Measurements from ENCODE around the gene CNTNAP5.

The CNTNAP5 gene

DNA sequence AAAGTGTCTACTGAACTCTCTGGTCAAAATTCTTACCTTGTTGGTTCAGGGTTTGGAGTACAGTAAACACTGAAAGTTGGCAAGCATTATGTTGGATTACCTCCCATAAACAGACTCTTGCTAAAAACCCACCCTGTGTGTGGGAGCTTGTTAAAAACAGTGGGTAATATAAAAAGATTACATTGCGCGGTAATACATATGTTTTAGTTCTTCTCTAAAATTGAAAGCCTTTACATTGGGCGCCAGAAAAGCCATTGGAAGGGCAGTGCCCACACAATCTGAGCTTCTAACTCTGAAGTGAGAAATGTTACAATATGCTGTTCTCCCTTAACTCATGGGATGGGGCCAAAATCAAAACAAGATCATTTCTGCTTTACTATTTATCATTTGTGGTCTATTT lies 510.7 kb downstream of the CNTNAP5 start:
- TF ChIP-seq, protein P1, sequence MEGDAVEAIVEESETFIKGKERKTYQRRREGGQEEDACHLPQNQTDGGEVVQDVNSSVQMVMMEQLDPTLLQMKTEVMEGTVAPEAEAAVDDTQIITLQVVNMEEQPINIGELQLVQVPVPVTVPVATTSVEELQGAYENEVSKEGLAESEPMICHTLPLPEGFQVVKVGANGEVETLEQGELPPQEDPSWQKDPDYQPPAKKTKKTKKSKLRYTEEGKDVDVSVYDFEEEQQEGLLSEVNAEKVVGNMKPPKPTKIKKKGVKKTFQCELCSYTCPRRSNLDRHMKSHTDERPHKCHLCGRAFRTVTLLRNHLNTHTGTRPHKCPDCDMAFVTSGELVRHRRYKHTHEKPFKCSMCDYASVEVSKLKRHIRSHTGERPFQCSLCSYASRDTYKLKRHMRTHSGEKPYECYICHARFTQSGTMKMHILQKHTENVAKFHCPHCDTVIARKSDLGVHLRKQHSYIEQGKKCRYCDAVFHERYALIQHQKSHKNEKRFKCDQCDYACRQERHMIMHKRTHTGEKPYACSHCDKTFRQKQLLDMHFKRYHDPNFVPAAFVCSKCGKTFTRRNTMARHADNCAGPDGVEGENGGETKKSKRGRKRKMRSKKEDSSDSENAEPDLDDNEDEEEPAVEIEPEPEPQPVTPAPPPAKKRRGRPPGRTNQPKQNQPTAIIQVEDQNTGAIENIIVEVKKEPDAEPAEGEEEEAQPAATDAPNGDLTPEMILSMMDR (conservative IDR thresholded peaks at IDR 0.05; ENCODE audit: low read depth, low read length), result no peak
- no peak overlapping the region for H3K4me3 ChIP-seq (ENCODE audit: low read length)
- DNase-seq (ENCODE audit: low read depth), result no peak

DNA sequence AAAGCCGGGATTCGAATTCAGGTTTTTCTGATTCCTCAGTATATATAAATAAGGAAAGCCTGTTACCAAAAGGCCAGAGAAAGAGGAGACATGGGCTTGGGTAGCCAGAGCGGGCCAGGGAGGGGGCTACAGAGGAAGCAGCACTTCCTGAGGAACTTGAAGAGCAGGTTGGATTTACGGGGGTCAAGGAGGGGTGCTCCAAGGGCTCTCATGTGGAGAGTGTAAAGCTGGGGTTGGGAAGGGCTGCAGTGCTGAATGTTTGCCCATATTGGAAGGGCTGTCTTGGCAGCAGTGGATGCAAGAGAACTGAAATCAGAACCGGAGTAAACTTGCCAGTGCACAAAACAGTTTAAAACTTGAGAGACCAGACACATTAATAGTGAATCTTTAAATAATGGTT lies 511.5 kb downstream of the CNTNAP5 start:
- no peak for DNase-seq (ENCODE audit: low read depth)
- H3K4me3 ChIP-seq (ENCODE audit: low read length), result no peak overlapping the region
- TF ChIP-seq, protein P1 (conservative IDR thresholded peaks at IDR 0.05; ENCODE audit: low read depth, low read length), result no peak

DNA sequence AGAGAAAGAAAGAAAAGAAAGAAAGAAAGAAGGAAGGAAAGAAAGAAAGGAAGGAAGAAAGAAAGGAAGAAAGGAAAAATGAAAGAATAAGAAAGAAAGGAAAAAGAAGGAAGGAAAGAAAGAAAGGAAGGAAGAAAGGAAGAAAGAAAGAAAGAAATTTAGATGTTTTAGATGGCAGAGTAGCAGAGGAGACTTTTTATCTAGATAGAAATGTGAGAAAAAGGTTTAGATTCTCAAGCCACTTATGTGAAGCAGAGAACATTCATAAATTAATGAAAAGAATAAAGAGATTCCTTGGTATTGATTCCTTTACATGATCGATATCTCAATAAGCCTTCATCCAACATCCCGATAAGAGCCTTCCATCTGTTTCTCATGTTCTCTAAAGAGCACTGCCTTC lies 513.5 kb downstream of the CNTNAP5 start:
- no peak overlapping the region for H3K4me3 ChIP-seq (ENCODE audit: low read length)
- DNase-seq (ENCODE audit: low read depth), result no peak
- TF ChIP-seq, protein P1 (conservative IDR thresholded peaks at IDR 0.05; ENCODE audit: low read depth, low read length), result no peak

DNA sequence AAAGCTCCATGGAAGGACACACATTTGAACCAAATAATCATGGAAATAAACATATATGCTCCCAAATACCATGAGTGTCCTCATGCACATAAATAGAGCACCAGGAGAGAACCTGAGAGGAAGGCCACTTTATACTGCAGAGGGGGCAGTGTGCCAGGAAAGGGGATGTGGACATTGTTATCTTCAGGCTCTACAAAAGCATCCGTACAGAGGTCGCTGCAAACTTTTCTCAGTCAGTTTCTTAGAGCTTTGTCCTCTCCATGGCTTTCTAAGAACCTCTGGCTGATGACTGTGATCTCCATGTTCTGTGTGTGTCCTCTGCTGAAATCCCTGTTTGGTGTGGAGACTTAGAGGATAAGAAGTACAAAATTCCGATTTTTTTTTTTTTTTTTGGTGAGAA lies 515.7 kb downstream of the CNTNAP5 start:
- TF ChIP-seq, protein P1 (conservative IDR thresholded peaks at IDR 0.05; ENCODE audit: low read depth, low read length), result no peak
- no peak overlapping the region for H3K4me3 ChIP-seq (ENCODE audit: low read length)
- DNase-seq (ENCODE audit: low read depth), result no peak

DNA sequence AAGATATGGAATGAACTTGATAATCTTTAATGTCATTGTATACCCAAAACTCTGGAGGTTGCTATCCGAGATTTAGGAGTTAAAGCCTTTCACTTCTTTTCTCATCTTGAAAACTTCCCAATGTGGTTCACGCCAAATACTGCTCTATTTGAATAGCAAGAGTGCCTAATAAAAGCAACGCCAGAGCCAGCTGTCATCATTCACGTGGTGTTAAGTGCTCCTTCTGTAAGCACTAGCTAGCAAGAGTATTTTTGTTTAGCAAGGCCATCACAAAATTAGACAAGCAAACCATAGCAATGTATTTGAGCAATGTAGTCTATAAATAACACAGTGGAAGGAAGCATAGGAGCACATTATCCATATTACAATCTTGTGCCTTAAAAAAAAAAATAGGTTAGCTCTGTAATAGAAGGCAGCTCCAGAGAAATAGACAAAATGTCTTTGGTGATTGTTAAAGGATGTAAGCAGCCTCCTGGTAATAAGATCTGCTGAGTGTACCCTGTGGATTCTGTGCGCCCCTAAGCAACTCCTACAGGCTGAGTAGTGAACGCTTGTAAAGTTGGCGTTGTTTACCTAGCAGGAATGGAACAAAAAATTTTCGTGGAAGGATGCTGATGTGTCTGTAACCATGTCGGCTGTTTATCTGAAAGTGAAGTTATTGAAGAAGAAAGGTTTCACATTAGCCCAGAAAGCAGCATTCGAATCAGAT lies 518.0 kb downstream of the CNTNAP5 start:
- DNase-seq (ENCODE audit: low read depth), result no peak
- H3K4me3 ChIP-seq (ENCODE audit: low read length), result no peak overlapping the region
- TF ChIP-seq, protein P1 (conservative IDR thresholded peaks at IDR 0.05; ENCODE audit: low read depth, low read length), result no peak

DNA sequence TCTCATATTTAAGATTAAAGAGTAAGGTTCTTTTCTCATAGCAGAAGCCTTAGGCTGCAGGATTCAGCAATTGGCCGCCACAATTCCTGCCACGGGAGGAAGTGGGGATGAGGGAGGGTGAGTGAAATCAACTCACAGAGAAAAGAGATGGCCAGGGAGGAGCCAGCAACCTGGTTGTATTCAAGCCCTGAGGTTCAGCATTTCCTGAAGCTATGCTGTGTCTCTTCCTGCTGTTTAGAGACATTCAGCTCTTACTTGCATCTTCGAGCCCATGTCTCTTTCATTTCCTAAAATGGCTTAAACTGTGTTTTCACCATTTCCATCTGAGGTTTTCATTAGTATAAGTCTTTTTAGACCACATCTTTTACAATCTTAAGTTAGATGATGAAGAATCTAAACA lies 522.6 kb downstream of the CNTNAP5 start:
- TF ChIP-seq, protein P1 (conservative IDR thresholded peaks at IDR 0.05; ENCODE audit: low read depth, low read length), result no peak
- DNase-seq (ENCODE audit: low read depth), result no peak
- no peak overlapping the region for H3K4me3 ChIP-seq (ENCODE audit: low read length)

DNA sequence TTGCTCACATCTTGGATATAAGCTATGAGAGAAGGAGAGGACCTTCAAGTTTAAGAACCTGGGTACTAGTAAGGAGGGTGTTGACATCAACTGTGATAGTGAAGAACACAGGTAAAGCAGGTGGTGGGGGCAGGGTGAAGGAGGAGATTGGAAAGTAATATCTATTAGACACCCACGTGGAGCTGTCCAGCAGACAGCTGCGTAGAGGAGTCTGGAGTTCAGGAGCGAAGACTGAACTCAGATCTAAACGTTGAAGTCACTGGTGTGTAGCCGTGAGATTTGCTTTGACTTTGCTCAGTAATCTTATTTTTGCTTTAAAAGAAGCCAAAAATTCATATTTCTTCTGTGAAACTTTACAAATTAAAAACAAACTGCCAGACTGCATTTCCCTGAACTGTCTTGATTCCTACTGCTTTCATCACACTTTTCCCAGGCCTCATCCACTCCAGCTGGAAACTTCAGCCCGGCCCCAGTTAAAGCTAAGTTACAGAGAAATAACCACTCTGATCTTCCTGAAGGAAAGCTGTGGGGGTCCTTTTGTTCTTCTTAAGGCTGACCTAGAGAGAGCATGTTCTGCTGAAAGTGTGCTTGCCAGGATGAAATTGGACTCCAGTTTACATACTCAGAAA lies 533.3 kb downstream of the CNTNAP5 start:
- H3K4me3 ChIP-seq (ENCODE audit: low read length), result no peak overlapping the region
- TF ChIP-seq, protein P1 (conservative IDR thresholded peaks at IDR 0.05; ENCODE audit: low read depth, low read length), result no peak
- no peak for DNase-seq (ENCODE audit: low read depth)
